ENCODE measurements around the gene CSNK2A1.
"Not testable (repeated sequence)": the region's sequence is repeated elsewhere in the genome, so short reads cannot be mapped to it uniquely, and the experiment has no call there.

CSNK2A1 gene

GRCh38 chr20:543369-544152 lies at the start of gene CSNK2A1:
Gene CSNK2A1, minus strand, starts transcription at chr20:543790. Its CDS starts 35,239 bp downstream, at chr20:508551.
- Histone ChIP-seq H3K36me3 (ENCODE audit: control insufficient read depth, insufficient read depth, low read length) (peaks cover 21% of the 10 kb centered on the region), H3K4me3 (ENCODE audit: low read depth, low read length) (peak within 1 kb of the TSS; percentile 96)

GRCh38 chr20:592506-592905 lies 48.9 kb upstream of the CSNK2A1 start:
- no peaks in the 10 kb centered on the region for H3K9me3 ChIP-seq (ENCODE audit: control insufficient read depth, insufficient read depth, low read depth, low read length)
- H3K4me1 ChIP-seq (ENCODE audit: control insufficient read depth, insufficient read depth, low read length), result no peaks in the 10 kb centered on the region
- no peak overlapping the region for H3K27ac ChIP-seq (ENCODE audit: low read depth, low read length)
- H3K27me3 ChIP-seq (ENCODE audit: control insufficient read depth, insufficient read depth, low read length), result no peaks in the 10 kb centered on the region
- no peak overlapping the region for H3K9ac ChIP-seq (ENCODE audit: low read length)
- H3K4me3 ChIP-seq (ENCODE audit: low read depth, low read length), result no peak overlapping the region
- H3K36me3 ChIP-seq (ENCODE audit: control insufficient read depth, insufficient read depth, low read length), result no peaks in the 10 kb centered on the region

More at GRCh38 chr20:543369-544152, at the start of gene CSNK2A1:
- Histone ChIP-seq H3K27me3 (ENCODE audit: control insufficient read depth, insufficient read depth, low read length) (peaks cover 14% of the 10 kb centered on the region), H3K27ac (ENCODE audit: low read depth, low read length) (peak within 1 kb of the TSS; percentile 99), H3K9me3 (ENCODE audit: control insufficient read depth, insufficient read depth, low read depth, low read length) (peaks cover 9% of the 10 kb centered on the region), H3K4me1 (ENCODE audit: control insufficient read depth, insufficient read depth, low read length) (peaks cover 10% of the 10 kb centered on the region; the same call in 1 of the 2 replicates), H3K9ac (ENCODE audit: low read length) (peak within 1 kb of the TSS; percentile 97)

GRCh38 chr20:591941-592340 lies 48.4 kb upstream of the CSNK2A1 start:
- no peak overlapping the region for H3K9ac ChIP-seq (ENCODE audit: low read length)
- H3K27me3 ChIP-seq (ENCODE audit: control insufficient read depth, insufficient read depth, low read length), result no peaks in the 10 kb centered on the region
- no peak overlapping the region for H3K4me3 ChIP-seq (ENCODE audit: low read depth, low read length)
- no peaks in the 10 kb centered on the region for H3K36me3 ChIP-seq (ENCODE audit: control insufficient read depth, insufficient read depth, low read length)
- H3K4me1 ChIP-seq (ENCODE audit: control insufficient read depth, insufficient read depth, low read length), result no peaks in the 10 kb centered on the region
- no peak overlapping the region for H3K27ac ChIP-seq (ENCODE audit: low read depth, low read length)
- no peaks in the 10 kb centered on the region for H3K9me3 ChIP-seq (ENCODE audit: control insufficient read depth, insufficient read depth, low read depth, low read length)

- Histone ChIP-seq H3K27ac (ENCODE audit: low read depth, low read length) (no peak overlapping the region), H3K9ac (ENCODE audit: low read length) (no peak overlapping the region), H3K9me3 (ENCODE audit: control insufficient read depth, insufficient read depth, low read depth, low read length) (no peaks in the 10 kb centered on the region), H3K4me3 (ENCODE audit: low read depth, low read length) (no peak overlapping the region), H3K36me3 (ENCODE audit: control insufficient read depth, insufficient read depth, low read length) (no peaks in the 10 kb centered on the region), H3K27me3 (ENCODE audit: control insufficient read depth, insufficient read depth, low read length) (no peaks in the 10 kb centered on the region), H3K4me1 (ENCODE audit: control insufficient read depth, insufficient read depth, low read length) (peaks cover 2% of the 10 kb centered on the region; the same call in 1 of the 2 replicates)
Measured at GRCh38 chr20:588932-589672, 45.5 kb upstream of the CSNK2A1 start.

GRCh38 chr20:588476-588875 lies 44.9 kb upstream of the CSNK2A1 start:
- H3K4me1 ChIP-seq (ENCODE audit: control insufficient read depth, insufficient read depth, low read length), result peaks cover 4% of the 10 kb centered on the region; the same call in 1 of the 2 replicates
- no peak overlapping the region for H3K9ac ChIP-seq (ENCODE audit: low read length)
- H3K27me3 ChIP-seq (ENCODE audit: control insufficient read depth, insufficient read depth, low read length), result no peaks in the 10 kb centered on the region
- no peaks in the 10 kb centered on the region for H3K36me3 ChIP-seq (ENCODE audit: control insufficient read depth, insufficient read depth, low read length)
- no peak overlapping the region for H3K27ac ChIP-seq (ENCODE audit: low read depth, low read length)
- no peaks in the 10 kb centered on the region for H3K9me3 ChIP-seq (ENCODE audit: control insufficient read depth, insufficient read depth, low read depth, low read length)
- H3K4me3 ChIP-seq (ENCODE audit: low read depth, low read length), result no peak overlapping the region

GRCh38 chr20:584971-585301 lies 41.3 kb upstream of the CSNK2A1 start:
- Histone ChIP-seq H3K9ac (ENCODE audit: low read length) (no peak overlapping the region), H3K9me3 (ENCODE audit: control insufficient read depth, insufficient read depth, low read depth, low read length) (no peaks in the 10 kb centered on the region), H3K27me3 (ENCODE audit: control insufficient read depth, insufficient read depth, low read length) (no peaks in the 10 kb centered on the region), H3K4me1 (ENCODE audit: control insufficient read depth, insufficient read depth, low read length) (peaks cover 7% of the 10 kb centered on the region; the same call in 1 of the 2 replicates), H3K4me3 (ENCODE audit: low read depth, low read length) (no peak overlapping the region), H3K36me3 (ENCODE audit: control insufficient read depth, insufficient read depth, low read length) (no peaks in the 10 kb centered on the region), H3K27ac (ENCODE audit: low read depth, low read length) (no peak overlapping the region)

- no peak overlapping the region for H3K9ac ChIP-seq (ENCODE audit: low read length)
- no peaks in the 10 kb centered on the region for H3K9me3 ChIP-seq (ENCODE audit: control insufficient read depth, insufficient read depth, low read depth, low read length)
- no peaks in the 10 kb centered on the region for H3K27me3 ChIP-seq (ENCODE audit: control insufficient read depth, insufficient read depth, low read length)
- H3K27ac ChIP-seq (ENCODE audit: low read depth, low read length), result no peak overlapping the region
- H3K4me1 ChIP-seq (ENCODE audit: control insufficient read depth, insufficient read depth, low read length), result peaks cover 7% of the 10 kb centered on the region; the same call in 1 of the 2 replicates
- H3K36me3 ChIP-seq (ENCODE audit: control insufficient read depth, insufficient read depth, low read length), result no peaks in the 10 kb centered on the region
- no peak overlapping the region for H3K4me3 ChIP-seq (ENCODE audit: low read depth, low read length)
Measured at GRCh38 chr20:584161-584970, 40.8 kb upstream of the CSNK2A1 start.

- no peaks in the 10 kb centered on the region for H3K27me3 ChIP-seq (ENCODE audit: control insufficient read depth, insufficient read depth, low read length)
- H3K4me1 ChIP-seq (ENCODE audit: control insufficient read depth, insufficient read depth, low read length), result peaks cover 7% of the 10 kb centered on the region; the same call in 1 of the 2 replicates
- no peak overlapping the region for H3K9ac ChIP-seq (ENCODE audit: low read length)
Measured at GRCh38 chr20:582204-582603, 38.6 kb upstream of the CSNK2A1 start.

GRCh38 chr20:578940-579690 lies 35.5 kb upstream of the CSNK2A1 start:
- not testable (repeated sequence) for H3K27me3 ChIP-seq (ENCODE audit: control insufficient read depth, insufficient read depth, low read length); H3K4me3 ChIP-seq (ENCODE audit: low read depth, low read length); H3K36me3 ChIP-seq (ENCODE audit: control insufficient read depth, insufficient read depth, low read length); H3K9ac ChIP-seq (ENCODE audit: low read length); H3K27ac ChIP-seq (ENCODE audit: low read depth, low read length); H3K9me3 ChIP-seq (ENCODE audit: control insufficient read depth, insufficient read depth, low read depth, low read length)
- peaks cover 19% of the 10 kb centered on the region for H3K4me1 ChIP-seq (ENCODE audit: control insufficient read depth, insufficient read depth, low read length)

More at GRCh38 chr20:582204-582603, 38.6 kb upstream of the CSNK2A1 start:
- Histone ChIP-seq H3K4me3 (ENCODE audit: low read depth, low read length) (no peak overlapping the region), H3K9me3 (ENCODE audit: control insufficient read depth, insufficient read depth, low read depth, low read length) (no peaks in the 10 kb centered on the region), H3K27ac (ENCODE audit: low read depth, low read length) (no peak overlapping the region), H3K36me3 (ENCODE audit: control insufficient read depth, insufficient read depth, low read length) (no peaks in the 10 kb centered on the region)

- no peaks in the 10 kb centered on the region for H3K36me3 ChIP-seq (ENCODE audit: control insufficient read depth, insufficient read depth, low read length)
- peaks cover 15% of the 10 kb centered on the region for H3K27me3 ChIP-seq (ENCODE audit: control insufficient read depth, insufficient read depth, low read length)
- no peak overlapping the region for H3K4me3 ChIP-seq (ENCODE audit: low read depth, low read length)
- H3K27ac ChIP-seq (ENCODE audit: low read depth, low read length), result no peak overlapping the region
- H3K9ac ChIP-seq (ENCODE audit: low read length), result no peak overlapping the region
- H3K4me1 ChIP-seq (ENCODE audit: control insufficient read depth, insufficient read depth, low read length), result peaks cover 22% of the 10 kb centered on the region
- no peaks in the 10 kb centered on the region for H3K9me3 ChIP-seq (ENCODE audit: control insufficient read depth, insufficient read depth, low read depth, low read length)
Measured at GRCh38 chr20:577167-577791, 33.7 kb upstream of the CSNK2A1 start.
